Right ventricle myocardium superior (tissue), 1 donor: ENCODE measurements around the gene INTS1. TPM values are rescaled to one million over a fixed set of nuclear protein-coding genes. Genes with fewer than 3 reads are reported as not detected.
A peak's percentile ranks its signal among the peaks of the same experiment; 100 is the strongest.
"Not testable (repeated sequence)": the region's sequence is repeated elsewhere in the genome, so short reads cannot be mapped to it uniquely, and the experiment has no call there.

Experiments used
- ATAC-seq: fragments of 200-7000 bp; cut with Tn5 transposase; one replicate; pipeline ENCODE4 v1.9.1; 2020; ENCODE audit warnings: mild to moderate bottlenecking; ENCODE audit not compliant: poor library complexity
- DNase-seq: peaks from one replicate; pipeline ENCODE4 v3.0.0-alpha.2; 2020
- intact Hi-C: fragments of 100-400 bp; cut with DNase I; formaldehyde crosslinking; loops from one replicate; pipeline ENCODE4 v1.11.2; 2022
- total RNA-seq: library from RNA; stranded (reverse); fragmentation: NEBNext Ultra II Directional; extraction: Animal tissue kit (Norgen Biotek cat#: 25700); gene quantifications from one replicate; pipeline ENCODE4 v1.2.1, GENCODE V29; 2021
- donor health status: DM: no; HTN: yes; CAD: no; lungs with severe emphysema.

The INTS1 gene
- total RNA-seq, 1 donor from 2014 or later = 29.2 TPM

- ATAC-seq, intact Hi-C loops, DNase-seq: not testable (repeated sequence)
These were observed 60.5 kb downstream of the INTS1 start for GRCh38 chr7:1443587-1444200.

- ATAC-seq (no peak), DNase-seq (no peak)
- intact Hi-C loops = no loop called here
These were observed 61.6 kb downstream of the INTS1 start for GRCh38 chr7:1442355-1443124.

GRCh38 chr7:1441615-1442354 lies 62.4 kb downstream of the INTS1 start:
- intact Hi-C loops = no loop called here
- DNase-seq = no peak
- no peak for ATAC-seq

GRCh38 chr7:1440620-1441019 lies 63.6 kb downstream of the INTS1 start:
- no peak for DNase-seq
- no peak for ATAC-seq
- intact Hi-C loops = no loop called here

- DNase-seq = no peak
- intact Hi-C loops = loop anchor here (10.0 kb wide), 1 partner anchor 215 kb away; no protein-coding TSS in a partner anchor
- ATAC-seq = no peak
These were observed 64.5 kb downstream of the INTS1 start for GRCh38 chr7:1439373-1440363.

- intact Hi-C loops = loop anchor here (10.0 kb wide), 1 partner anchor 214 kb away; no protein-coding TSS in a partner anchor
- DNase-seq (no peak), ATAC-seq (no peak)
These were observed 65.4 kb downstream of the INTS1 start for GRCh38 chr7:1438821-1439220.

- ATAC-seq (no peak), DNase-seq (no peak)
- intact Hi-C loops = loop anchor here (10.0 kb wide), 1 partner anchor 213 kb away; no protein-coding TSS in a partner anchor
These were observed 66.0 kb downstream of the INTS1 start for GRCh38 chr7:1438208-1438607.

- no peak for DNase-seq
- no peak for ATAC-seq
- intact Hi-C loops = loop anchor here (10.0 kb wide), 1 partner anchor 213 kb away; no protein-coding TSS in a partner anchor
These were observed 66.9 kb downstream of the INTS1 start for GRCh38 chr7:1437155-1437880.

GRCh38 chr7:1436608-1437007 lies 67.6 kb downstream of the INTS1 start:
- no peak for ATAC-seq
- intact Hi-C loops = loop anchor here (10.0 kb wide), 1 partner anchor 212 kb away; no protein-coding TSS in a partner anchor
- no peak for DNase-seq

GRCh38 chr7:1434891-1435670 lies 69.1 kb downstream of the INTS1 start:
- ATAC-seq (no peak), DNase-seq (no peak)
- intact Hi-C loops = loop anchor here (5.0 to 10.0 kb wide), 2 partner anchors 210 to 243 kb away; no protein-coding TSS in a partner anchor

- intact Hi-C loops = loop anchor here (5.0 to 10.0 kb wide), 2 partner anchors 209 to 242 kb away; no protein-coding TSS in a partner anchor
- ATAC-seq (no peak), DNase-seq (no peak)
These were observed 69.9 kb downstream of the INTS1 start for GRCh38 chr7:1434165-1434718.

GRCh38 chr7:1433128-1433920 lies 70.9 kb downstream of the INTS1 start:
- ATAC-seq (no peak), DNase-seq (no peak)
- intact Hi-C loops = loop anchor here (5.0 to 10.0 kb wide), 2 partner anchors 209 to 241 kb away; no protein-coding TSS in a partner anchor

GRCh38 chr7:1432411-1433082 lies 71.6 kb downstream of the INTS1 start:
- intact Hi-C loops = loop anchor here (5.0 to 10.0 kb wide), 2 partner anchors 208 to 240 kb away; no protein-coding TSS in a partner anchor

GRCh38 chr7:1431634-1432380 lies 72.4 kb downstream of the INTS1 start:
- ATAC-seq (no peak), DNase-seq (no peak)
- intact Hi-C loops = loop anchor here (5.0 to 10.0 kb wide), 2 partner anchors 207 to 240 kb away; no protein-coding TSS in a partner anchor

More at GRCh38 chr7:1432411-1433082, 71.6 kb downstream of the INTS1 start:
- ATAC-seq = peak; percentile 78
- DNase-seq = peak; percentile 85
